GM18951 (cell line): Measurements from ENCODE around the gene CD101.

Experiments used
- POLR2A ChIP-seq: IDR thresholded peaks from 4 replicates; pipeline ENCODE4 v1.6.1; 2011; ENCODE audit warnings: mild to moderate bottlenecking; ENCODE audit not compliant: insufficient read length, insufficient read depth; ENCODE audit errors: extremely low read depth
- in situ Hi-C: fragments of 300-500 bp; cut with MboI; formaldehyde crosslinking; loops from one replicate; pipeline ENCODE4 v1.12.0; 2022; ENCODE audit warnings: low sequenced_read_pairs, mixed read lengths, inconsistent platforms; ENCODE audit not compliant: unreplicated experiment

The CD101 gene

GRCh38 chr1:116991171-116991845 is 10.3 kb upstream of the CD101 start:
- TF ChIP-seq POLR2A, result no peak
- in situ Hi-C loops, result no loop called here

- TF ChIP-seq POLR2A, result no peak
- in situ Hi-C loops, result no loop called here
These were observed 9.6 kb upstream of the CD101 start for GRCh38 chr1:116991918-116992317.

GRCh38 chr1:116993286-116993685 is 8.3 kb upstream of the CD101 start:
- in situ Hi-C loops, result no loop called here
- TF ChIP-seq POLR2A, result no peak

GRCh38 chr1:116994411-116994810 is 7.1 kb upstream of the CD101 start:
- in situ Hi-C loops, result no loop called here
- TF ChIP-seq POLR2A, result no peak

GRCh38 chr1:116997066-116997465 is 4.5 kb upstream of the CD101 start:
- in situ Hi-C loops, result no loop called here
- TF ChIP-seq POLR2A, result no peak

- no peak for TF ChIP-seq POLR2A
- in situ Hi-C loops, result no loop called here
These were observed 3.9 kb upstream of the CD101 start for GRCh38 chr1:116997636-116998035.

- TF ChIP-seq POLR2A, result no peak
- in situ Hi-C loops, result no loop called here
These were observed 2.0 kb upstream of the CD101 start for GRCh38 chr1:116999596-116999995.

- in situ Hi-C loops, result no loop called here
- TF ChIP-seq POLR2A, result no peak
These were observed 1.4 kb upstream of the CD101 start for GRCh38 chr1:117000142-117000541.

GRCh38 chr1:117003223-117003875 is 1.8 kb downstream of the CD101 start:
- no peak for TF ChIP-seq POLR2A
- in situ Hi-C loops, result no loop called here

- no peak for TF ChIP-seq POLR2A
- in situ Hi-C loops, result no loop called here
These were observed 6.1 kb downstream of the CD101 start for GRCh38 chr1:117007719-117008013.

- TF ChIP-seq POLR2A, result no peak
- in situ Hi-C loops, result no loop called here
These were observed 7.1 kb downstream of the CD101 start for GRCh38 chr1:117008656-117009055.

GRCh38 chr1:117009132-117009531 is 7.6 kb downstream of the CD101 start:
- TF ChIP-seq POLR2A, result no peak
- in situ Hi-C loops, result no loop called here

GRCh38 chr1:117010310-117010969 is 8.9 kb downstream of the CD101 start:
- in situ Hi-C loops, result no loop called here
- TF ChIP-seq POLR2A, result no peak

GRCh38 chr1:117011334-117011733 is 9.8 kb downstream of the CD101 start:
- no peak for TF ChIP-seq POLR2A
- in situ Hi-C loops, result no loop called here
